Measurements from ENCODE around the gene ZFP36L2.
A peak's percentile ranks its signal among the peaks of the same experiment; 100 is the strongest.
"Not testable (repeated sequence)": the region's sequence is repeated elsewhere in the genome, so short reads cannot be mapped to it uniquely, and the experiment has no call there.

The ZFP36L2 gene

DNA sequence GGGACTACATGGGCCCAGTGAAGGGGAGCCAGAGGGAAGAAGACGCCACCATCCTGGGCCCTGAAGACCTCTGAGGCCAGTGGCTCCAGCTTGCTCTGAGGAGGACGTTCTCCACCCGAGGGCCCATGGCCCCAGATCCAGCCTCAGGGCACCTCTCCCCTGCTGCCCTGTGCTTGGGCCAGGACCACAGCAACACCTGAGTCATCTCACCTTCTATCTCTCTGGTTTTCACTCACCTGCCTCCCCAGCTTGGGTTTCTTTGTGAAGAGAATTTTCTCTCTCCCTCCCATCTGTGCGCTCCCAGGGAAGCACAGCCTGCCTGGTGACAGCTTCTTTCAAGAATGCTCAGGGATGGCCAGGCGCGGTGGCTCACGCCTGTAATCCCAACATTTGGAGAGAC lies 19.8 kb downstream of the ZFP36L2 start:
- no peak for DNase-seq

DNA sequence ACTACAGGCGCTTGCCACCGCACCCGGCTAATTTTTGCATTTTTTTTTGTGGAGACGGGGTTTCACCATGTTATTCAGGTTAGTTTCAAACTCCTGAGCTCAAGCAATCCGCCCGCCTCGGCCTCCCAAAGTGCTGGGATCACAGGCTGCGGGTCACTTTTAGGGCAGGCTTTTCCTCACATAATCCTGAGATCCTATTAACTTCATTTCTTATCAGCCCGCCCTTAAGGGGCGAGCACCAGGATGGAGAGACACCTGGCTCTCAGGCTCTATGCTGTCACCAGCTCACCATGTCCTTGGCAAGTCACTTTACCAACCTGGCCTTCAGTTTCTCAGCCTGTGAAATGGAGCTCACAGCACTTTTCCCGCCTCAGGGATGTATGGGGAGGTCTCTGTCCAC lies 23.0 kb downstream of the ZFP36L2 start:
- no peak for DNase-seq

DNA sequence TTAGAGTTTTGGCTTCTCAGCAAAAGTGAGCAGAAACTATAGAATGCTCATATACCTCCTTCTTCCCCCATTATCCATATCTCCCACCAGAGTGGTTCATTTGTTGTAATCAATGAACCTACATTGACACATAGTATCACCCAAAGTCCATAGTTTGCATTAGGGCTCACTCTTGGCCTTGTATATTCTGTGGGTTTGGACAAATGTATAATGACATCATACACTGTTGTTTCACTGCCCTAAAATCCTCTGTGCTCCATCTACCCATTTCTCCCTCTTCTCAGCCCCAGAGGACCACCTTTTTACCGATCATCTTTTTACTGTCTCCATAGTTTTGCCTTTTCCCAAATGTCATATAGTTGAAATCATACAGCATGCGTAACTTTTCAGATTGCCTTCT lies 24.1 kb downstream of the ZFP36L2 start:
- DNase-seq, result no peak

DNA sequence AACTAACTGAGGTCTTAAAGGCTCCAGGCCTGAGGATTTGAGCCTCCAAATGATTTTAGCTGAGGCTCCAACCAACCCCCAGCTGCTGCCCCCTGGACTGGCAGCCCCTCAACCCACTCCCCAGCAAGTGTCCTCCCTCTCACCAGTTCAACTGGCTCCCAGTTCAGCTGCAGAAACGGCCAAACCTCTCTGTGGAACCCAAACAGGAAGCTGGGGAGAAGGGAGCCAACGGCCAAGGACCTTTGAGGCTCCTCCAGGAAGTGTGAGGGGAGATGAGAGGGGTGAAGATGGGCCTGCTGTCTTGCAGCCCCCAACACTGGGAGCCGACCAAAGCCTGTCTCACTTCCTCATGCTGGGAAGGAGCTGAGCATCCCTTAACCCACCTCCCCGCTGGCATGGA lies 24.9 kb downstream of the ZFP36L2 start:
- DNase-seq, result no peak

DNA sequence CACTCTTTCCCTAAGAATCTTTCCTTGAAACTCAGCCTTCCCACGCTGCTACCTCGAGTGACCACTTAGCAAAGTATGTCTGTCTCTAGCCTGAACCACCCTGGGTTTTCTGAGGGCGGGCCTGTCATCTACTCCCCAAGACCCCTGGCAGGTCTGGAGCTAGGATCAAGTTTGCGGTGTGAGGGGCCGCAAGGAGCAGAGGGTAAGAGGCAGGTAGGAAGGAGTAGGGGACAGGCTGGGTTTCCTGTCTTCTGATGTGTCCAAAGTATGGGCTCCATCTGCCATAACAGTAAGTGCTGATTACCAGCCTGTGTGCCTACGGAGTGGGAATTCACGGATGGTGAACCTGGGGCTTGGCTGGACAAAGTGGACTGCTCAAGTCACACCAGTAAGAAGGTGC lies 25.4 kb downstream of the ZFP36L2 start:
- DNase-seq, result no peak

DNA sequence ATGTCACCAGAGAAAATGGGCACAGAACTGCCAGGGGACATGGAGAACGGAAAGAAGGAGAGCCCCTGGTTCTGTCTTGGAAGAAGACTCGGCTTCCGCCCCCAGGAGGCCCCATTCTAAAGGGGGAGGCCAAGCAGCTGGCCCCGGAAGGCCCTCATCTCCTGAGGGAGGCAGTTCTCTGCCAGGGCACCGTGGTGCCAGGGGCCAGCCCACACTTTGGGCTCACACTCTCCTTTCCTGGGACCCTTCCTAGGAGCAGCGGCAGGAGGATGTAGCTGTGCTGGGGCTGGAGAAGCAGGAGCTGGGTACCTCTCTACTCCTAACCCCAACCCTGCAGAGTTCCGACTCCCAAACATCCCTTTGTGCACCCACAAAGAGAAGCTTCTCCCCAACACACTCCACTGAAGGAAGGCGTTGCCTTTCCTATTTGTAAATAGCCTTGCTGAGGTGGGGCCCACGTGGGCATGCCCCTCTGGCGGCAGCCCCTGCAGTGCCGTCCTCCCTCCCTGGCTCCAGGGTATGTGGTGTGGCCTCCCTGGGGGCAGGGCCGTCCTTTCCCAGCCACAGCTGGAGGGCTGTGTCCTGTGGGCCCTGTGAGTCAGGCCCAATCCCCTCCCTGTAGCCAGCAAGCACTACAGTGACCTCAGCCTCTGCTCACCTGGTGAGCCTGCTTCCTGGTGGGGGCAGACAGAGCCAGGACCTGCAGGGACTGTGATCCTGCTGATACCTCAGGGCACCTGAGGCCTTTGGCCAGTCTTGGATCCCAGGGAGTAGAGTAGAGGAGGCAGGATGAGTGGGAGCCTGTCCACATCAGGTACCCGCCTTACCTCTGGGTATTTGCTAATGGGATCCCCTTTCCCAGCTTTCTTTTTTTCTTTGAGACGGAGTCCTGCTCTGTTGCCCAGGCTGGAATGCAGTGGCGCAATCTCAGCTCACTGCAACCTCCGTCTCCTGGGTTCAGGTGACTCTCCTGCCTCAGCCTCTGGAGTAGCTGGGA lies 26.6 kb downstream of the ZFP36L2 start:
- no peak for DNase-seq

DNA sequence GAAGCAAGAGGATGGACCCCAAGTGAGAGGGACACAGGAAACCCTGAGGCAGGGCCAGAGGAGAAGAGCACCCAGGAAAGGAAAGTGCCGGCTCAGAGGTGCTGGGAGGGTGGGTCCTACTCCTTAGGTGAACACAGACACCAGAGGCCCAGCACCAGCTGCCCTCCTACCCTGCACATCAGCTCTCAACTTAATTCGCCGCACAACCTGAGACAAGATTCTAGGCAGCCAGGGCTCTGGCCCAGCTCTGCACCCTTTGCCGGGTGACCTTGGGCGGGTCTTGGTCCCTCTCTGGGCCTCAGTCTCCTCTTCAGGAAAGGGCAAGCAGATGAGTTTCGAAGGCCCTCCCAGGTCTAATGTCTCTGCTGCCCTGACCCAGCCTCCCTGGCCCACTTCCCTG lies 28.1 kb downstream of the ZFP36L2 start:
- no peak for DNase-seq

DNA sequence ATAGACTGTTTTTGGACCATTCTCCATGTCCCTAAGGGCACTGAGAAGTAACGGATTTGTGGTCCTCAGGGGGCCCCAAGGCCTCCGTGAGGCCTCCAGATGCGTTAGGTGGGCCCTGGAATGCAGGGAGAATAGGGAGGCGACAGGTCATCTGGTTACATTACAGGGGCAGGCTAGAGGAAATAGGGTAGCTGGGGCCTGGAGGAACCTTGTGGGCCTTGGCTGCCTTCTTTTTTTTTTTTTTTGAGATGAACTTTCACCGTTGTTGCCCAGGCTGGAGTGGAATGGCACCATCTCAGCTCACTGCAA lies 28.9 kb downstream of the ZFP36L2 start:
- no peak for DNase-seq

DNA sequence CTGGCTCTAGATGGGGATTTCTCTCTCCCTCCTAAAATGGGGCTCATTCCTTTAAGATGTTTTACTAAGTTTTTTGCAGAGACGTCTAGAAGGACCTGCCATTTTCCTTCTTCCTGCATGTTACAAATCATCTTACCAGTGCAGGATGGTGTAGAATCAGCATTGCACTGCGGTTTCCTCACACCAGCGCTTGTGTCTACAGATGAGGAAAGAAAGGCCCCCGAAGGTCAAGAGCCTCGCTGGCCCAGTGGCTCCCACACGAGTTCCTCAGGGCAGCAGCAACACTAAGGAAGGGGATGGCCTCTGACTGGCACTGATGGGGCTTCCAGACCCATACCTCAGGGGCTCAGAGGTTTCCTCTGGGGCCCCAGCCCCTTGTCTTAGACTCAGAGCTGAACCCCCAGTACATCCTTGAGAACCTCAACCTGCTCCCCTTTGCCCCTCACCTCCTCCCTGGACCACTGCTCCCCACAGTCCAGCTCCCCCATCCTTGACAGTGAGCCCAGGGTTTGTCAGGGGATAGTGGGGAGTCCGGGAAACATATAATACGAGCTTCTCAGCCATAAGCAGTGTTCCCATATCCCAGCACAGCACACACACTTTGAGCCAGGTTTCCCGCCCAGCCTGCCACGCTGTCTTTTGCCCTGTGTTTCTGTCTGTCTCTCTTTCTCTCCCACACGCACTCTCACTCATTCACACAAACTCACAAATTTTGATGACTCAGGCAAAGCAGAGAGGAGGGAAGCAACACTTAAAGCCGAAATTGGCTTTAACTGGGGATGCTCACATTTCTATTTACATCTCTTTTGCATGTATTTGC lies 29.4 kb downstream of the ZFP36L2 start:
- no peak for DNase-seq

DNA sequence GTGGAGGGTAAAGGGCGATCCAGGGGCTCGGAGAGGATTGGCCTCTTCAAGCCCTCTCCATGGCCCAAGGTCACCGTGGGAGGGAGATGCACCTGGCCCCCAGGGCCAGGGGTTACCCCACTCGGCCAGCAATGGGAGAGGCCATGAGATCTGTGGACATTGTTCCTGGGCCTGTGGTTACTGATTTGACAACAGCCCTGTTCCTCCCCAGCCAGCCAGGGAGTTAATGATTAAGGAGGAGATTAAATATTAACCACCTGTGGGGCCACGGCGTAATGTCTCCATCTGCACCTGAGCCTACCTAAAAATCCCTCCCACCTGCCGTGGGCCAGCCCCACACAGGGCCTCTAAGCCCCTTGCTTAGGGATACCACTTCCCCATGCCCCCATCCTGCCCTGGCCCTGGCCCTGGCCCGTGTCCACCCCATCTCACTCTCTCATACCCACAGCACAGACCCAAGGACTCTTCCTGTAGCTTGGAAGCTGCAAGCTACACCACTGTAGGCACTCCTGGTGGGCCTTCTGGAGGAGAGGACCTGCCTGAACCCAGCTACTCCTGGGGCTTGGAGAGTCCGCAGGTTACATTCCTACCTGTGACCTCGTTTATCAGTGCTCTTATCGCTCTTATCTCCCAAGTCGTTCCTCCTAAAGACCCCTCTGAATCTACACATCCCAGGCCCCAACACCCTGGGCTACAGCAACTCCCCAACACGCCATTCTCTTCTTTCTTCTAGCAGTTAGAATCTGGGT lies 32.1 kb downstream of the ZFP36L2 start:
- no peak for DNase-seq

DNA sequence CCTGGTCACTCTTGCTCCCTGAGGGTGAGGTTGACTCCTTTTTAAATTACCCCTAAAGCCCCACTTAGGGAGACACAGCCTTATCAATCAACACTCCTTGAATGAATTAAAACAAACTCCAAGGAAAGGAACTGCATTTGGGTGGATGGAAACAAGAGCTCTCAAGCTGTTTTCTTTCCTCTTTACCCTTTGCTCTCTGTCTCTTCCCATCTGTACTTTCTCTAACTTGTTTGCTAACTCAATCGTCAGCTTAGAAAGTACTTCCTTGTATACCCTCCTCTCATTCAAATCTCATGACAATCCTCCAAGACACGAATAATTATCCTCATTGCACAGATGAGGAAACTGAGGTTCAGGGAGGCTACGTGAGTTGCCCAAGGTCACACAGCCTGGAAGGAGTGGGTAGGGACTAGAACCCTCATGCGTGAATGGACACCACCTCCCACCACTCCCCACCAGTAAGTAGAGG lies 32.7 kb downstream of the ZFP36L2 start:
- no peak for DNase-seq

DNA sequence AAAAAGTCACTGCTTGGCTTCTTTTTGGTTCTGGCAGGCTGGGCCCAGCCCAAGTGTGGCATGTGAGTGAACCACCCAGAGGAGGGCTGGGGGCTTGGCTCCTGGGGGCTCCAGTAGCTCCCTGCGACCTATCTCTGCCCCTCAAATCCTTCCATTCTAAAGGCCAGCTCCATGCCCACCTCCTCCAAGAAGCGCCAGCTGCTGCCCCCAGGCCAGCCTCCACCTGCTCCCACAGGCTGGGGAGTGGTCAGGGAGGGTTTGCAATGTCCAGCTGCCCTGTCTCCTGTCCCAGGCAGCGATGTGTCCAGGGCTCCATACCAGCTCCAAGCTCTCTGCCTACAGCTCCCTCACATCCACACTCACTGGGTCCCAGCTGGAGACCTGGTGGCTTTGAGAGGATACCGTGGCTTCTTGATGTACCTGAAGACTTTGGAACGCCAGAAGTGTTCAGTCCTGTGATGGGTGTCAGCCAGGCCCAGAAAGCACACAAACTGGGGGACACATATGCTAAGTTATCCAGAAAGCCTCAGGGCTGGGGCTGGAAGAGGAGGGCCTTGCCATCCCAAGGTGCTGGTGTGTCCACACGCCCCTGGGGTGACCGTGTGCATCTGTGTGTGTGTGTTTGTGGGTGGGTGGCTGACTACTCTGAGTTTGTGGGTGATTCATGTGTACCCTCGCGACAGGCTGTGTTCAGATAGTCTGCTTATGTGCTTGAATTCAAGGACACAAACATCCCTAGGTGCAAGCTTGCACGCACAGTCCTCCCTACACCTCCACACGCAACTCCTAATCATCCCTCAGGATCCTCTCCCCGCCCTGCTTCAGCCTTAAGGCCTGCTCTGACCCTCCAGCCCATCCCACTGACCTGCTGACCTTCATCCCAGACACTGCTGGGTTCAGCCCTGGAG lies 33.4 kb downstream of the ZFP36L2 start:
- DNase-seq, result no peak

DNA sequence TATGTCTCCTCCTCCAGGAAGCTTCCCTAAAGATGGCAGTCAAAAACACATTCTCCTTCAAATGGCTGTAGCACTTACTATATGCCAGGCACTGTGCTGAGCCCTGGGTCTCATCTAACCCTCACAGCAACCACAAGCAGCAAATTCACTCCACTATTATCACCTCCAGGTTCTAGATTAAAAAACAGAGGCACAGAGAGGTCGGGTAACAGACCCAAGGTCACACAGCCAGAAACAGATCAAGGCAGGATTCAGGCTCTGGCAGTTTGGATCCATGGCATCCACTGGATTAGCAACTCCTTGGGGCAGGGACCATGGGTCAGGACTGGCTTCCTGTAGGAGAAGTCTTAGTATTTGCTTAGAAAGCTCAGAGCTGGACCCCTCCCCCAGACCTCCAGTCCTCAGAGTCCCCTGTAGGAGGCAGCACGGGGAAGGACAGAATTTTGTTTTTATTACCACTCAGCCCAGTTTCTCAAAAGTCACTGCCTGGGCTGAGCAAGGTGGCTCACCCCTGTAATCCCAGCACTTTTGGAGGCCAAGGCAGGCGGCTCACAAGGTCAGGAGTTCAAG lies 34.4 kb downstream of the ZFP36L2 start:
- no peak for DNase-seq

DNA sequence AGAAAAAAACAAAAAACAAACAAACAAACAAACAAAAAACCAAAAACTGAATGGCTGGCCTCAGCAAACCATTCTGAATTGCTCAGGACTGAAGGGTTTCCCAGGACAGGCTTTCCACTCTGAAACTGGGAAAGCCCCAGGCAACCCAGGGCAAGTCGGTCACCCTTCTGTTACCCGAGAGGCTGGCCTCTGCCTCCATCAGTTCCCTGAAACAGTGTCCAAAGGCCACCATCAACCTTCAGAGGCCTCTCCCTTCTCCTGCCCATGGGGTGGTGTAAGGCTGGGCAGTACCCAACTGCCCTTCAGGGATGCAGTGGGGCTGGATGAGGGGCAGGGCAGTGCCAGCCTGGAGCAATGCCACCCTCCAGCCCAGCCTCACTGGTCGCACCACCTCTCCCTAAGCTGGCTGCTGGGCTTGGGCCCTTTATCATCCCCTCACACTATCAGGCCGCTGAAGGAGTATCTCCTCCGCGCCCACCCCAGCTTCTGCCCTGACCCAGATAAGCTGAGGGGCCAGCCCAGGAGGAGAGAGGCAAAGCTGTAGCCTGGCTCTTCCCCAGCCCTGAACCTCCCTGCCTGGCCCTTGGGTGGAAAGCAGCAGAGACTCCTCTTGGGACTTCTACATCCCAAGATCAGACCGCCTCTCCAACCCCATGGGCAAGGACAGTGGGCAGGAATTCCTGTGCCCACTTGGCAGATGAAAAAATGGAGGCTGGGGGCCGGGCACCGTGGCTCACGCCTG lies 35.9 kb downstream of the ZFP36L2 start:
- DNase-seq, result no peak

DNA sequence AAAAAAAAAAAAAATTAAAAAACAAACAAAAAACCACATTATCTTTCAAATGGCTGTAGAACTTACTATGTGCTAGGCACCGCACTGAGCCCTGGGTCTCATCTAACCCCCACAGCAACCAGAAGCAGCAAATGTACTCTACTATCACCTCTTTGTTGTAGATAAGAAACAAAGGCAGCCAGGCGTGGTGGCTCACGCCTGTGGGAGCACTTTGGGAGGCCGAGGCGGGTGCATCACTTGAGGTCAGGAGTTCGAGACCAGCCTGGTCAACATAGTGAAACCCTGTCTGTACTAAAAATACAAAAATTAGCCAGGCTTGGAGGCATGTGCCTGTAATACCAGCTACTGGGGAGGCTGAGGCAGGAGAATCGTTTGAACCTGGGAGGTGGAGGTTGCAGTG lies 36.5 kb downstream of the ZFP36L2 start:
- not testable (repeated sequence) for DNase-seq

DNA sequence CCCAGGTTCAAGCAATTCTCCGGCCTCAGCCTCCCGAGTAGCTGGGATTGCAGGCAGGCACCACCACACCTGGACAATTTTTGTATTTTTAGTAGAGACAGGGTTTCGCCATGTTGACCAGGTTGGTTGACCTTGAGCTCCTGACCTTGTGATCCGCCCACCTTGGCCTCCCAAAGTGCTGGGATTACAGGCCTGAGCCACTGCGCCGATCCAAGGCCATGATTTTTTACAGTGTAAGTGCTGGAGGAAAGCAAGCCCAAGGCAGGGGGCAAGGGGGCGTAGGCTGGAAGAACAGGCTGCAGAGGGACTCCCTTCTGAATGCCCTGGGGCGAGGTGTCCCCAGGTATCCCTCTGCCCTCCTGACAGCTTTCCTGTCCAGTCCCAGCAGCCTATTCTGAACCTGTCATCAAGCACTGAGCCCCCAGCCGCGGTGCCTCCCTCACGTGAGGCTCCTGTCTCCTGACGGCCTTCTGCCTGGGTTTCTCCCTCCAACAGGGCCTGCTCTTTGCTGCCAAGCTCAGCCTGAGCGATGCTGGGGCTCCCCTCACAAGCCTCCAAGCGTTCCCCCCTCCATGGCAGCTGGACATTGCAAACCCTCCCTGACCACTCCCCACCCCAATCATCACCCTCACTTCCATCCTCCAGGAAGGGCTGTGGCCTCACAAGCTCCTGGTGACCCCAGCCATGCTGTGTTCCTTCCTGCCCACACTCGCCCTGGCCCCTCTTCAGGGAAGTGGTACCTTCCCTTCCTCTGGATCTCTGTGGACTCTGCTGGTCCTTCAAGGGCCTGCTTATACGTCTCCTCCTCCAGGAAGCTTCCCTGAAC lies 37.6 kb downstream of the ZFP36L2 start:
- DNase-seq, result no peak

DNA sequence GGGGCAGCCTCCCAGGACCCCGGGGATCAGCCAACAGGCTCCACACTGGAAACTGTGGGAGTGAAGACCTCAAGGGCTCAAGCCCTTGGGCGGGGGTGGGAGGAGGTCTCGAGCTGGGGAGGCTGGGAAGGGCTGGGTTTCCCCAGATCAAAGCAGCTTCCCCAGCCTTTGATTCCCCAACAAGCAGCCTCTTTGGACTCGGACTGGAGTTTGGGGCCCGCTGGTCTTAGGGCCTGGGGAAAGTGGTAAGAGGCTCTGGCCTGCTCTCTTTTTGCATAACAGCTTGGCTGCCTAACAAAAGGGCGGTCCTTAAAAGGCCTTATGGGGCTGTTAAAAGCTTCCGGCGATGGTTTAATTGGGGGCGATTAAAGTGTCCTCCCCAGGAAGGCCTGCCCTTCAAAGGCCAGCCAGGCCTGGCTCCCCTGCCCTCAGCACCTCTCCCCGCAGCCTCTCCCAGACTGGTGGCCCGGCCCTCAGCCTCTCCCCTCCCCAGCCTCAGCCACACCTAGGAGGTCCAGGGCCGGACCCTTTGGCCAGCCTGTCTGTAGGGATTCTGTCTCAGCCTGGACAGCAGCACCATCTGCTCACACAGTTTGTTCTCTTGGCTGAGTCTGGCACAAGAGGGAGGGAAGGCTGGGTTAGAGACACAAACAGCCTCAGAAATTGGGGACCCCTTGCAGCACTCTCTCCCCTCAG lies 39.6 kb downstream of the ZFP36L2 start:
- DNase-seq, result no peak

DNA sequence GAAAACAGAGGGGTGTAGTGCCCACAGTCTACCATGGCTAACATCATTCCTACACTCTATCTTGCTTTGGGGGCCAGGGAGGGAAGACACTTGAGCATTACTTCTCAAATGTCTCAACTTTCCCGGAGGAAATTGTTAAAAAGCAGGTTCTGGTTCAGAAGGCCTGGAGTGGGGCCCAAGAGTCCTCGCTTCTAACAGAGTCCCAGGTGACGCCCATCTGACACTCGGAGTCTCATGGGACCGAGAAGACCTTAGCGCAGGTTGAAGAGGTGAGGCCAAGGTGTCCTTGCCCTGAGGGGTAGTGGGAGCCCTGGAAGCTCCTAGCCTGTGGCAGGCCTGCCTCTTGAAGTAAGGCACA lies 40.1 kb downstream of the ZFP36L2 start:
- no peak for DNase-seq

DNA sequence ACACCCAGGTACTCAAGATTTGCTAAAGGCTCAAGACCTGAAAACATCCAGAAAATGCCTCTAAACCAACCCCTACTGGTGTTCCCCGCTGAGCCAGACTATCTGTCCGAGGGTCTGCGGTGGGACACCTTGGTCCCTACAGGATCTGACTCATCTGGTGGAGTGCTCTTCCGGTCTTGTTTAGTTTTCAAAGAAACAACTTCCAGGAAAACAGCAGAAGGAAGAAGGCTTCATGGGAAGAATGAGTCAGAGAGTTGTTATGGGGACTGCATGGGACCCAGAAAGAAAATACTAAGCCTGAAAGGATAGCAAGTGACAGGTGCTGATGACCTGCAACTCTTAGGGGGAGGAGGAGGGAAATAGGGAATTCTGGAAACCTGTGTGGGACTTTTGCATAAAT lies 41.3 kb downstream of the ZFP36L2 start:
- DNase-seq, result peak; percentile 48

Measured in EL (cell line).